OCI-M2 (cell line): ENCODE results near the gene CR1.
"Not testable (repeated sequence)": the region's sequence is repeated elsewhere in the genome, so short reads cannot be mapped to it uniquely, and the experiment has no call there.

Experiments
- DNase-seq: peaks from one replicate; lab custom pipeline; 2025; ENCODE audit not compliant: unreplicated experiment; lab: John Stamatoyannopoulos, UW

CR1 gene

GRCh38 chr1:207638487-207639145 is 142.7 kb downstream of the CR1 start:
- not testable (repeated sequence) for DNase-seq

GRCh38 chr1:207639362-207639761 is 143.4 kb downstream of the CR1 start:
- not testable (repeated sequence) for DNase-seq

GRCh38 chr1:207644166-207644851 is 148.4 kb downstream of the CR1 start:
- no peak for DNase-seq

GRCh38 chr1:207644852-207645634 is 149.1 kb downstream of the CR1 start, which contains the start of gene CR1L:
TSS of gene CR1L (plus strand) at chr1:207645133. CDS start at chr1:207645234, 101 bp downstream.
- peak; percentile 63 for DNase-seq

- DNase-seq, result no peak
These were observed 149.7 kb downstream of the CR1 start for GRCh38 chr1:207645635-207646081.

- DNase-seq, result no peak
These were observed 150.2 kb downstream of the CR1 start for GRCh38 chr1:207646171-207646570.

- no peak for DNase-seq
These were observed 151.1 kb downstream of the CR1 start for GRCh38 chr1:207646944-207647579.

GRCh38 chr1:207647671-207648333 is 151.8 kb downstream of the CR1 start:
- DNase-seq, result no peak

- DNase-seq, result no peak
These were observed 152.6 kb downstream of the CR1 start for GRCh38 chr1:207648334-207649209.

GRCh38 chr1:207649210-207649753 is 153.3 kb downstream of the CR1 start:
- no peak for DNase-seq

GRCh38 chr1:207649865-207650580 is 154.1 kb downstream of the CR1 start:
- peak; percentile 27 for DNase-seq

- DNase-seq, result no peak
These were observed 155.6 kb downstream of the CR1 start for GRCh38 chr1:207651583-207651982.

GRCh38 chr1:207654320-207654719 is 158.4 kb downstream of the CR1 start:
- DNase-seq, result no peak

- no peak for DNase-seq
These were observed 162.5 kb downstream of the CR1 start for GRCh38 chr1:207658408-207658807.

GRCh38 chr1:207658904-207659485 is 163.0 kb downstream of the CR1 start:
- DNase-seq, result no peak

GRCh38 chr1:207659545-207660153 is 163.7 kb downstream of the CR1 start:
- DNase-seq, result no peak

GRCh38 chr1:207661420-207661819 is 165.5 kb downstream of the CR1 start:
- DNase-seq, result not testable (repeated sequence)

GRCh38 chr1:207666342-207666741 is 170.4 kb downstream of the CR1 start:
- DNase-seq, result no peak
